B cell (primary cell): ENCODE results near the gene EPHA10. TPM values are rescaled to one million over a fixed set of nuclear protein-coding genes. Genes with fewer than 3 reads are reported as not detected.

Experiments used
- ATAC-seq: fragments of 200-7000 bp; cut with Tn5 transposase; one replicate; pipeline ENCODE4 v1.10.0; 2021; ENCODE audit warnings: low read depth, mild to moderate bottlenecking, moderate number of reproducible peaks, moderate library complexity
- CTCF ChIA-PET: fragments of 350-600 bp; sonication (Branson Sonifier 250); formaldehyde crosslinking; loops from one replicate; lab custom pipeline; 2021; ENCODE audit warnings: antibody characterized with exemption, inconsistent platforms; lab: Charles Lee
- POLR2A ChIA-PET: fragments of 350-600 bp; sonication (Branson Sonifier 250); formaldehyde crosslinking; loops from one replicate; lab custom pipeline; 2021; ENCODE audit warnings: antibody characterized with exemption; lab: Charles Lee
- DNase-seq: peaks from one replicate; pipeline ENCODE4 v3.0.0; 2013
- H2AFZ ChIP-seq: 2 replicates; pipeline ENCODE4 v1.6.1; 2012; ENCODE audit warnings: mild to moderate bottlenecking, low read depth, low read length; ENCODE audit not compliant: insufficient read depth, poor library complexity, severe bottlenecking
- H3K27ac ChIP-seq, 2 donors: 1 replicate in 1 of 2; 2 replicates in 1 of 2; pipeline ENCODE4 v1.5.1; 2012 to 2013; ENCODE audit warnings: low read length in 2 of 2, mild to moderate bottlenecking in 2 of 2, moderate library complexity in 1 of 2
- H3K27me3 ChIP-seq, 4 experiments: fragments of 200-600 bp in 1 of 4; sonication (generic) in 1 of 4; replicated peaks in 1 of 4; 1 replicate in 2 of 4; 2 replicates in 2 of 4; pipeline versions ENCODE4 v1.6.1 to v1.7.0; 2013 to 2016; ENCODE audit warnings: low read length in 3 of 4, mild to moderate bottlenecking in 2 of 4, mixed read lengths in 1 of 4, moderate library complexity in 1 of 4; ENCODE audit not compliant: insufficient read depth in 4 of 4, control insufficient read depth in 3 of 4; ENCODE audit errors: control extremely low read depth in 1 of 4
- H3K36me3 ChIP-seq, 2 experiments: replicated peaks in 1 of 2; 1 replicate in 1 of 2; 2 replicates in 1 of 2; pipeline versions ENCODE4 v1.6.1 to v1.7.1; 2013; ENCODE audit warnings: low read length in 1 of 2; ENCODE audit not compliant: insufficient read depth in 2 of 2, control insufficient read depth in 1 of 2; ENCODE audit errors: control extremely low read depth in 1 of 2, extremely low read depth in 1 of 2
- H3K4me1 ChIP-seq, 2 donors: fragments of 200-600 bp in 1 of 2; sonication (generic) in 1 of 2; 1 replicate in 1 of 2; 2 replicates in 1 of 2; pipeline versions ENCODE4 v1.5.1 to v1.6.1; 2013 to 2017; ENCODE audit warnings: low read length in 2 of 2; ENCODE audit not compliant: control insufficient read depth in 2 of 2, insufficient read depth in 2 of 2
- H3K4me2 ChIP-seq: replicated peaks from 2 replicates; pipeline ENCODE3; 2012; ENCODE audit warnings: mild to moderate bottlenecking, low read depth, low read length; ENCODE audit not compliant: poor library complexity, severe bottlenecking
- H3K4me3 ChIP-seq, 5 experiments: fragments of 200-600 bp in 1 of 5; sonication (generic) in 1 of 5; 1 replicate in 3 of 5; 2 replicates in 2 of 5; pipeline versions ENCODE4 v1.5.1 to v1.7.0; 2011 to 2016; ENCODE audit warnings: low read length in 4 of 5, mild to moderate bottlenecking in 4 of 5, low read depth in 2 of 5, control low read depth in 1 of 5, moderate library complexity in 1 of 5; ENCODE audit not compliant: insufficient read depth in 1 of 5; ENCODE audit errors: control extremely low read depth in 1 of 5, extremely low read depth in 1 of 5
- H3K79me2 ChIP-seq: fragments of 200-600 bp; sonication (generic); one replicate; pipeline ENCODE4 v1.6.0; 2016; ENCODE audit warnings: low read length; ENCODE audit not compliant: control insufficient read depth, insufficient read depth
- H3K9ac ChIP-seq: fragments of 200-600 bp; sonication (generic); 2 replicates; pipeline ENCODE4 v1.6.1; 2017; ENCODE audit warnings: mild to moderate bottlenecking, low read length, moderate library complexity
- H3K9me3 ChIP-seq, 3 donors: one replicate each; pipeline versions ENCODE4 v1.6.1 to v1.7.1; 2013; ENCODE audit warnings: low read length in 2 of 3; ENCODE audit not compliant: control insufficient read depth in 2 of 3, insufficient read depth in 1 of 3; ENCODE audit errors: control extremely low read depth in 1 of 3
- H4K20me1 ChIP-seq: 2 replicates; pipeline ENCODE4 v1.6.0; 2012; ENCODE audit warnings: mild to moderate bottlenecking, low read length; ENCODE audit not compliant: insufficient read depth, control insufficient read depth, poor library complexity, severe bottlenecking
- H3K27ac Mint-ChIP-seq: one replicate; pipeline ENCODE4 v1.8.0; 2021; ENCODE audit warnings: mixed read lengths
- H3K27me3 Mint-ChIP-seq: one replicate; pipeline ENCODE4 v1.8.0; 2021; ENCODE audit warnings: mixed read lengths
- H3K4me1 Mint-ChIP-seq: one replicate; pipeline ENCODE4 v1.8.0; 2021; ENCODE audit warnings: mixed read lengths
- H3K4me3 Mint-ChIP-seq: one replicate; pipeline ENCODE4 v1.8.0; 2021; ENCODE audit warnings: mixed read lengths
- H3K9me3 Mint-ChIP-seq: one replicate; pipeline ENCODE4 v1.8.0; 2022; ENCODE audit warnings: mixed read lengths; ENCODE audit not compliant: insufficient read depth
- EZH2 ChIP-seq: IDR thresholded peaks from 2 replicates; pipeline ENCODE4 v1.6.1; 2012; ENCODE audit warnings: borderline replicate concordance, low read depth, mild to moderate bottlenecking, moderate library complexity, low read length; ENCODE audit not compliant: insufficient read depth, poor library complexity, severe bottlenecking
- WGBS: methylation state at CpG from one replicate; pipeline ENCODE4 v1.1.5; 2013; ENCODE audit warnings: missing lambda C conversion rate; ENCODE audit not compliant: insufficient coverage; 5-methylcytosine and 5-hydroxymethylcytosine counted together
- intact Hi-C: fragments of 100-400 bp; cut with micrococcal nuclease; formaldehyde crosslinking; loops from one replicate; pipeline ENCODE4 v1.10.0; 2022
- polyA plus RNA-seq: library from polyadenylated mRNA; depleted of rRNA; stranded (reverse); fragments of >200 nt; gene quantifications from 2 replicates; pipeline ENCODE4 v1.2.3, GENCODE V29; 2012
- total RNA-seq, 2 donors: library from RNA; stranded (reverse); fragments of 120-200 nt in 1 of 2; gene quantifications; 1 replicate in 1 of 2; 2 replicates in 1 of 2; pipeline versions ENCODE4 v1.2.3 to v1.2.4, GENCODE V29; 2013 to 2022
- TF ChIP-seq, protein P1 (sequence below): fragments of 200-600 bp; IDR thresholded peaks from one replicate; pipeline ENCODE4 v1.8.0; 2022; ENCODE audit warnings: antibody characterized with exemption, mild to moderate bottlenecking

Gene EPHA10
- total and polyA plus RNA-seq, 2 donors (not counting 1 experiment from before 2014, with no cell fraction given) = 0.39 to 0.94 TPM

DNA sequence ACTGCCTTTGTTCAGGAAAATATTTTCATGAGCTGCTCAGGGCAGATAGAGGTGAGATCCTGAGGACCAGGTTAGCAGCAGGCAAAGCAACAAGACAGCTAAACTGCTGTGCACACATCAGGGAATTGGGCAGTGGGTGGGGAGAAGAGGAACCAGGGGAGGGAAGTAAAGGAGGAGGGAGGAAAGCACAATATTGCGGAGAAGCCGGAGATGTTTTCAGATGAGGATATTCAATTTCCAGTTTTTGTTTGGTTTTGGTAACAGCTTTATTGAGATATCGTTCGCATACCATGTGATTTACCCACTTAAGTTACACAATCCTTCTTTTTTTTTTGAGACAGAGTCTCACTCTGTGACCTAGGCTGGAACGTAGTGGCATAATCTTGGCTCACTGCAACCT, 34.5 kb downstream of the EPHA10 start:
- no peaks in the 10 kb centered on the region for H3K9me3 Mint-ChIP-seq
- H4K20me1 ChIP-seq = no peaks in the 10 kb centered on the region
- H3K27me3 ChIP-seq = peaks cover 0 to 18% (median 9%) of the 10 kb centered on the region in 4 experiments
- DNase-seq (no peak), ATAC-seq (no peak)
- no peaks in the 10 kb centered on the region for H3K79me2 ChIP-seq
- H3K4me3 Mint-ChIP-seq = no peak overlapping the region
- H3K27ac ChIP-seq = no peak overlapping the region
- H3K4me3 ChIP-seq = no peak overlapping the region
- peaks cover 50% of the 10 kb centered on the region for H3K27me3 Mint-ChIP-seq
- no peaks in the 10 kb centered on the region for H3K4me1 ChIP-seq
- 37% methylated on average over 3 of the region's 5 CpGs for WGBS
- CTCF ChIA-PET = no interaction called here
- no peak overlapping the region for H2AFZ ChIP-seq
- no peaks in the 10 kb centered on the region for H3K4me1 Mint-ChIP-seq
- no peaks in the 10 kb centered on the region for H3K9me3 ChIP-seq
- POLR2A ChIA-PET = no interaction called here
- H3K9ac ChIP-seq = no peak overlapping the region
- intact Hi-C loops = no loop called here
- H3K36me3 ChIP-seq = no peaks in the 10 kb centered on the region
- H3K4me2 ChIP-seq = no peak overlapping the region
- no peak for TF ChIP-seq EZH2
- TF ChIP-seq, protein P1, sequence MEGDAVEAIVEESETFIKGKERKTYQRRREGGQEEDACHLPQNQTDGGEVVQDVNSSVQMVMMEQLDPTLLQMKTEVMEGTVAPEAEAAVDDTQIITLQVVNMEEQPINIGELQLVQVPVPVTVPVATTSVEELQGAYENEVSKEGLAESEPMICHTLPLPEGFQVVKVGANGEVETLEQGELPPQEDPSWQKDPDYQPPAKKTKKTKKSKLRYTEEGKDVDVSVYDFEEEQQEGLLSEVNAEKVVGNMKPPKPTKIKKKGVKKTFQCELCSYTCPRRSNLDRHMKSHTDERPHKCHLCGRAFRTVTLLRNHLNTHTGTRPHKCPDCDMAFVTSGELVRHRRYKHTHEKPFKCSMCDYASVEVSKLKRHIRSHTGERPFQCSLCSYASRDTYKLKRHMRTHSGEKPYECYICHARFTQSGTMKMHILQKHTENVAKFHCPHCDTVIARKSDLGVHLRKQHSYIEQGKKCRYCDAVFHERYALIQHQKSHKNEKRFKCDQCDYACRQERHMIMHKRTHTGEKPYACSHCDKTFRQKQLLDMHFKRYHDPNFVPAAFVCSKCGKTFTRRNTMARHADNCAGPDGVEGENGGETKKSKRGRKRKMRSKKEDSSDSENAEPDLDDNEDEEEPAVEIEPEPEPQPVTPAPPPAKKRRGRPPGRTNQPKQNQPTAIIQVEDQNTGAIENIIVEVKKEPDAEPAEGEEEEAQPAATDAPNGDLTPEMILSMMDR = no peak
- no peak overlapping the region for H3K27ac Mint-ChIP-seq

DNA sequence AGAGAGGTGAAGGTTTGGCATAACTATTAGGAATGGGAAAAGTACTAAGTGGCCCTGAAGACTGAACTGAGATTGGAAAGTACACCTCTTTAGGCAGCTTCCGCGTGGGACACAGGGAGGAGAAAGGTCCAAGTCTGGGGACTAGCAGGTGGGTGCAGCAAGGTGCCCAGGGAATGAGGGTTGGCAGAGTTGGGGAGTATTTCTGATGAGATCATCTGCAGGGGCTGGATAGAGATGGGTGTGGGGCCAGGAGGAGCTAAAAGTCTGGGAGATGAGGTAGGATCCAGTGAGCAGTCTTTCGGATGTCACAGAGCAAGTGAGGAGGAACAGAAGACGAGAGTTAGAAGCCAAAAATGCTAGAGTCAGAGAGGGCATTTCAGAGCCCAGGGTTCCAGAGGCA, 36.5 kb downstream of the EPHA10 start:
- CTCF ChIA-PET = no interaction called here
- H3K4me1 ChIP-seq = no peaks in the 10 kb centered on the region
- Mint-ChIP-seq H3K9me3 (no peaks in the 10 kb centered on the region), H3K27me3 (peaks cover 47% of the 10 kb centered on the region), H3K4me1 (no peaks in the 10 kb centered on the region), H3K4me3 (no peak overlapping the region), H3K27ac (no peak overlapping the region)
- H3K36me3 ChIP-seq = no peaks in the 10 kb centered on the region
- no peak overlapping the region for H2AFZ ChIP-seq
- ATAC-seq (no peak), DNase-seq (no peak)
- no peak overlapping the region for H3K4me3 ChIP-seq
- POLR2A ChIA-PET = no interaction called here
- TF ChIP-seq EZH2 = no peak
- TF ChIP-seq, protein P1 = no peak
- 93% methylated on average over 4 of the region's 4 CpGs for WGBS
- H3K9me3 ChIP-seq = no peaks in the 10 kb centered on the region
- intact Hi-C loops = no loop called here
- no peak overlapping the region for H3K9ac ChIP-seq
- no peaks in the 10 kb centered on the region for H4K20me1 ChIP-seq
- H3K79me2 ChIP-seq = no peaks in the 10 kb centered on the region
- H3K27ac ChIP-seq = no peak overlapping the region
- peaks cover 0 to 2% (median 1%) of the 10 kb centered on the region in 4 experiments for H3K27me3 ChIP-seq
- H3K4me2 ChIP-seq = no peak overlapping the region
